HCT116 (cell line): ENCODE data around the gene ERG.

Experiments
- EZH2 ChIP-seq: fragments of 200-600 bp; sonication (generic); IDR thresholded peaks from 2 replicates; pipeline ENCODE4 v1.6.1; 2017; ENCODE audit warnings: antibody characterized with exemption, mixed run types
- POLR2A ChIP-seq: IDR thresholded peaks from 2 replicates; pipeline ENCODE4 v1.7.0; 2011; ENCODE audit warnings: borderline replicate concordance; ENCODE audit not compliant: insufficient read depth, insufficient read length; ENCODE audit errors: extremely low read depth
- REST ChIP-seq: IDR thresholded peaks from 2 replicates; pipeline ENCODE4 v1.6.1; 2012; ENCODE audit warnings: low read depth
- SIN3A ChIP-seq: IDR thresholded peaks from 2 replicates; pipeline ENCODE4 v1.6.1; 2012; ENCODE audit warnings: low read depth
- SP1 ChIP-seq: IDR thresholded peaks from 2 replicates; pipeline ENCODE4 v1.6.1; 2012; ENCODE audit warnings: low read depth
- TCF7L2 ChIP-seq: IDR thresholded peaks from 2 replicates; pipeline ENCODE4 v1.7.0; 2011; ENCODE audit warnings: borderline replicate concordance, inconsistent platforms; ENCODE audit not compliant: insufficient read depth, insufficient read length; ENCODE audit errors: extremely low read depth
- ZNF274 ChIP-seq: fragments of 200-500 bp; sonication (Bioruptor generic); IDR thresholded peaks from 2 replicates; pipeline ENCODE4 v1.6.1; 2014; ENCODE audit warnings: mild to moderate bottlenecking, low read depth, low read length, inconsistent platforms
- TF ChIP-seq, protein P1 (sequence below), 3 experiments: fragments of 200-600 bp in 1 of 3; sonication (generic) in 1 of 3; IDR thresholded peaks in 2 of 3; conservative IDR thresholded peaks in 1 of 3; 2 replicates each; pipeline ENCODE4 v1.5.1; 2012 to 2017; ENCODE audit warnings: low read depth in 2 of 3, low read length in 2 of 3, antibody characterized with exemption in 1 of 3, borderline replicate concordance in 1 of 3, control low read depth in 1 of 3, mild to moderate bottlenecking in 1 of 3, mixed read lengths in 1 of 3, mixed run types in 1 of 3, moderate library complexity in 1 of 3; ENCODE audit not compliant: insufficient read depth in 1 of 3

DNA sequence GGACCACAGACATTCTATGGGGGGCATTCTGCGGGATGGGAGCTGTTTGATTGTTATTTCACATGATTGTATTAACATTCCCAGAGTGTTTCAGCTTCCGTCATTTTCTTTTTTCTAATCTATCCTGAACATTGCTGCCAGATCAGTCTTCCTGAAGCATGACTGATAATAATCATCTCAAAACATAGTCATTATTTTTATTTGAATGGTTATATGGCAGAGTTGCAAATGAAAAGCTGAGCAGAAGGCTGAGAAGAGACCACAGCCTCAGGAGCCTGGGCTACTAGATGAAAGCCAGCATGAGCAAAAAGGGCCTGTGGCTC is 109.0 kb downstream of the ERG start:
- TF ChIP-seq POLR2A: no peak
- no peak for TF ChIP-seq SIN3A
- TF ChIP-seq, protein P1, sequence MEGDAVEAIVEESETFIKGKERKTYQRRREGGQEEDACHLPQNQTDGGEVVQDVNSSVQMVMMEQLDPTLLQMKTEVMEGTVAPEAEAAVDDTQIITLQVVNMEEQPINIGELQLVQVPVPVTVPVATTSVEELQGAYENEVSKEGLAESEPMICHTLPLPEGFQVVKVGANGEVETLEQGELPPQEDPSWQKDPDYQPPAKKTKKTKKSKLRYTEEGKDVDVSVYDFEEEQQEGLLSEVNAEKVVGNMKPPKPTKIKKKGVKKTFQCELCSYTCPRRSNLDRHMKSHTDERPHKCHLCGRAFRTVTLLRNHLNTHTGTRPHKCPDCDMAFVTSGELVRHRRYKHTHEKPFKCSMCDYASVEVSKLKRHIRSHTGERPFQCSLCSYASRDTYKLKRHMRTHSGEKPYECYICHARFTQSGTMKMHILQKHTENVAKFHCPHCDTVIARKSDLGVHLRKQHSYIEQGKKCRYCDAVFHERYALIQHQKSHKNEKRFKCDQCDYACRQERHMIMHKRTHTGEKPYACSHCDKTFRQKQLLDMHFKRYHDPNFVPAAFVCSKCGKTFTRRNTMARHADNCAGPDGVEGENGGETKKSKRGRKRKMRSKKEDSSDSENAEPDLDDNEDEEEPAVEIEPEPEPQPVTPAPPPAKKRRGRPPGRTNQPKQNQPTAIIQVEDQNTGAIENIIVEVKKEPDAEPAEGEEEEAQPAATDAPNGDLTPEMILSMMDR (IDR thresholded peaks at IDR 0.05 in 2 of 3, conservative IDR thresholded peaks at IDR 0.05 in 1 of 3; ENCODE audit: borderline replicate concordance in 1 of 3, insufficient read depth in 1 of 3, low read depth in 2 of 3, low read length in 2 of 3): no peak
- TF ChIP-seq SP1: no peak
- TF ChIP-seq REST: no peak
- no peak for TF ChIP-seq EZH2
- no peak for TF ChIP-seq ZNF274
- no peak for TF ChIP-seq TCF7L2
